Ishikawa (cell line): ENCODE results near the gene DRD3.

Source experiments
- CEBPB ChIP-seq: IDR thresholded peaks from 2 replicates; pipeline ENCODE4 v1.6.1; 2012
- CREB1 ChIP-seq: IDR thresholded peaks from 2 replicates; pipeline ENCODE4 v1.6.1; 2012; ENCODE audit warnings: low read depth
- EGR1 ChIP-seq: IDR thresholded peaks from 2 replicates; pipeline ENCODE4 v1.6.1; 2012
- EP300 ChIP-seq: IDR thresholded peaks from 2 replicates; pipeline ENCODE4 v1.6.1; 2012; ENCODE audit warnings: borderline replicate concordance
- FOXM1 ChIP-seq: IDR thresholded peaks from 2 replicates; pipeline ENCODE4 v1.6.1; 2012; ENCODE audit warnings: low read depth, borderline replicate concordance
- NFIC ChIP-seq: IDR thresholded peaks from 2 replicates; pipeline ENCODE4 v1.6.1; 2012
- RAD21 ChIP-seq: IDR thresholded peaks from 2 replicates; pipeline ENCODE4 v1.6.1; 2012; ENCODE audit warnings: low read depth
- TAF1 ChIP-seq: IDR thresholded peaks from 2 replicates; pipeline ENCODE4 v1.6.1; 2012; ENCODE audit warnings: low read depth, mild to moderate bottlenecking
- TCF12 ChIP-seq: IDR thresholded peaks from 2 replicates; pipeline ENCODE4 v1.6.1; 2012; ENCODE audit warnings: low read depth
- TEAD4 ChIP-seq: IDR thresholded peaks from 2 replicates; pipeline ENCODE4 v1.6.1; 2012
- YY1 ChIP-seq: IDR thresholded peaks from 2 replicates; pipeline ENCODE4 v1.6.1; 2012; ENCODE audit warnings: low read depth
- ZBTB7A ChIP-seq: IDR thresholded peaks from 2 replicates; pipeline ENCODE4 v1.6.1; 2012; ENCODE audit warnings: low read depth
- TF ChIP-seq, protein P1 (sequence below): IDR thresholded peaks from 2 replicates; pipeline ENCODE4 v1.6.1; 2012
- TF ChIP-seq, protein P2 (sequence below): IDR thresholded peaks from 2 replicates; pipeline ENCODE4 v1.6.1; 2012; ENCODE audit warnings: low read depth, mild to moderate bottlenecking
- TF ChIP-seq, protein P3 (sequence below): IDR thresholded peaks from 2 replicates; pipeline ENCODE4 v1.6.1; 2012

Gene DRD3

DNA sequence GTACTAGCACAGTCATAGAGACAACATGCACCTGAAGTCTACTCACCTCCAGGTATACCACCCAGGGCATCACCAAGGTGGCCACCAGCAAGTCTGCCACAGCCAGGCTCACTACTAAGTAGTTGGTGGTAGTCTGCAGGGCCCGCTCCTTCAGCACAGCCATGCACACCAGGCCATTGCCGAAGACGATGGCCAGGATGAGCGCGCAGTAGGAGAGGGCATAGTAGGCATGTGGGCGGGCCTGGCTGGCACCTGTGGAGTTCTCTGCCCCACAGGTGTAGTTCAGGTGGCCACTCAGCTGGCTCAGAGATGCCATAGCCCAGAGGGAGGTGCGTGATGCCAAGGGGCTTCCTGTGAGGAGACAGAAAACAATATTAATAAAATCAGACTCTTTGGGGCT, 7.2 kb downstream of the DRD3 start:
- TF ChIP-seq, protein P1, sequence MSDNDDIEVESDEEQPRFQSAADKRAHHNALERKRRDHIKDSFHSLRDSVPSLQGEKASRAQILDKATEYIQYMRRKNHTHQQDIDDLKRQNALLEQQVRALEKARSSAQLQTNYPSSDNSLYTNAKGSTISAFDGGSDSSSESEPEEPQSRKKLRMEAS, result no peak
- TF ChIP-seq YY1, result no peak
- TF ChIP-seq RAD21, result no peak
- TF ChIP-seq ZBTB7A, result no peak
- TF ChIP-seq EGR1, result no peak
- TF ChIP-seq, protein P2, sequence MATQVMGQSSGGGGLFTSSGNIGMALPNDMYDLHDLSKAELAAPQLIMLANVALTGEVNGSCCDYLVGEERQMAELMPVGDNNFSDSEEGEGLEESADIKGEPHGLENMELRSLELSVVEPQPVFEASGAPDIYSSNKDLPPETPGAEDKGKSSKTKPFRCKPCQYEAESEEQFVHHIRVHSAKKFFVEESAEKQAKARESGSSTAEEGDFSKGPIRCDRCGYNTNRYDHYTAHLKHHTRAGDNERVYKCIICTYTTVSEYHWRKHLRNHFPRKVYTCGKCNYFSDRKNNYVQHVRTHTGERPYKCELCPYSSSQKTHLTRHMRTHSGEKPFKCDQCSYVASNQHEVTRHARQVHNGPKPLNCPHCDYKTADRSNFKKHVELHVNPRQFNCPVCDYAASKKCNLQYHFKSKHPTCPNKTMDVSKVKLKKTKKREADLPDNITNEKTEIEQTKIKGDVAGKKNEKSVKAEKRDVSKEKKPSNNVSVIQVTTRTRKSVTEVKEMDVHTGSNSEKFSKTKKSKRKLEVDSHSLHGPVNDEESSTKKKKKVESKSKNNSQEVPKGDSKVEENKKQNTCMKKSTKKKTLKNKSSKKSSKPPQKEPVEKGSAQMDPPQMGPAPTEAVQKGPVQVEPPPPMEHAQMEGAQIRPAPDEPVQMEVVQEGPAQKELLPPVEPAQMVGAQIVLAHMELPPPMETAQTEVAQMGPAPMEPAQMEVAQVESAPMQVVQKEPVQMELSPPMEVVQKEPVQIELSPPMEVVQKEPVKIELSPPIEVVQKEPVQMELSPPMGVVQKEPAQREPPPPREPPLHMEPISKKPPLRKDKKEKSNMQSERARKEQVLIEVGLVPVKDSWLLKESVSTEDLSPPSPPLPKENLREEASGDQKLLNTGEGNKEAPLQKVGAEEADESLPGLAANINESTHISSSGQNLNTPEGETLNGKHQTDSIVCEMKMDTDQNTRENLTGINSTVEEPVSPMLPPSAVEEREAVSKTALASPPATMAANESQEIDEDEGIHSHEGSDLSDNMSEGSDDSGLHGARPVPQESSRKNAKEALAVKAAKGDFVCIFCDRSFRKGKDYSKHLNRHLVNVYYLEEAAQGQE, result no peak
- no peak for TF ChIP-seq TEAD4
- TF ChIP-seq TAF1, result no peak
- no peak for TF ChIP-seq FOXM1
- no peak for TF ChIP-seq EP300
- no peak for TF ChIP-seq CEBPB
- no peak for TF ChIP-seq NFIC
- TF ChIP-seq TCF12, result no peak
- no peak for TF ChIP-seq CREB1
- TF ChIP-seq, protein P3, sequence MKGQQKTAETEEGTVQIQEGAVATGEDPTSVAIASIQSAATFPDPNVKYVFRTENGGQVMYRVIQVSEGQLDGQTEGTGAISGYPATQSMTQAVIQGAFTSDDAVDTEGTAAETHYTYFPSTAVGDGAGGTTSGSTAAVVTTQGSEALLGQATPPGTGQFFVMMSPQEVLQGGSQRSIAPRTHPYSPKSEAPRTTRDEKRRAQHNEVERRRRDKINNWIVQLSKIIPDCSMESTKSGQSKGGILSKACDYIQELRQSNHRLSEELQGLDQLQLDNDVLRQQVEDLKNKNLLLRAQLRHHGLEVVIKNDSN, result no peak

DNA sequence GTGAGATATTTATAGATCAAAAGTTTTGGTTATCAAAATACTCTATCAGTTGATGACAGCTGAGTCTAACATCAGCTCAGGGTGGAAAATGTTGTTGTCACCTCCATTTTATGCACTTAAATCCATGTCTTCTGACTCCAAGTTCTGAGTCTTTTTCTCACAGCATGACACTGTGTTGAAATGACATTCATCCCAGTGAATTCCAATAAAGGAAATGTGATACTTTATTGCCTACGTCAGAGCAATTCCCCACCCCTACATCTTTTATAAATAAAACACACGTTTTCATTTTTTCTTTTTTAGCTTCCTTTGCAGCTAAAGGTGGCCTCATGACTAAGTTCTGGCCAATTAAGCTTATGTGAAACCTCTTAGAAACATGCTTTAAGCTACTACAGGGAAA, 10.7 kb downstream of the DRD3 start:
- no peak for TF ChIP-seq ZBTB7A
- no peak for TF ChIP-seq TEAD4
- TF ChIP-seq, protein P3, result no peak
- TF ChIP-seq CEBPB, result no peak
- TF ChIP-seq, protein P2, result no peak
- no peak for TF ChIP-seq NFIC
- TF ChIP-seq RAD21, result no peak
- no peak for TF ChIP-seq EP300
- no peak for TF ChIP-seq TCF12
- no peak for TF ChIP-seq FOXM1
- TF ChIP-seq CREB1, result no peak
- TF ChIP-seq, protein P1, result no peak
- no peak for TF ChIP-seq YY1
- no peak for TF ChIP-seq TAF1
- no peak for TF ChIP-seq EGR1

DNA sequence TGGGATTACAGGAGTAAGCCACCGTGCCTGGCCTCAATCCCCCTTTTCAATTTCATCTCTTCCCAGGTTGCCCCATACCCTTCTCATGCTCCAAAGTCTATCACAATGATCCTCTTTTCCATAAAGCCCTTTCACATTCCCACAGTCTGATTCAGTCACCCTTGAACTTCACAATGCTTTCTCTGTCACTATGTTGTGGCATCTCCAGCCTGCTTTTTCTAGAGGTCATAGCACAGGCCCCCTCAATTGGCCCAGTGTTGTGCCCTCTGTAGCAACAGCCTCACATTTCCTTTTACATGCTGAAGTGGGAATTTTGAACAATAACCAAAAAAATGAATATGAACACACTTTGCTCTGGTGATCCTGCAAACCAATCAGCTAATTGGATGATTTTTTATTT, 21.5 kb downstream of the DRD3 start:
- TF ChIP-seq EGR1 (no peak), NFIC (no peak)

DNA sequence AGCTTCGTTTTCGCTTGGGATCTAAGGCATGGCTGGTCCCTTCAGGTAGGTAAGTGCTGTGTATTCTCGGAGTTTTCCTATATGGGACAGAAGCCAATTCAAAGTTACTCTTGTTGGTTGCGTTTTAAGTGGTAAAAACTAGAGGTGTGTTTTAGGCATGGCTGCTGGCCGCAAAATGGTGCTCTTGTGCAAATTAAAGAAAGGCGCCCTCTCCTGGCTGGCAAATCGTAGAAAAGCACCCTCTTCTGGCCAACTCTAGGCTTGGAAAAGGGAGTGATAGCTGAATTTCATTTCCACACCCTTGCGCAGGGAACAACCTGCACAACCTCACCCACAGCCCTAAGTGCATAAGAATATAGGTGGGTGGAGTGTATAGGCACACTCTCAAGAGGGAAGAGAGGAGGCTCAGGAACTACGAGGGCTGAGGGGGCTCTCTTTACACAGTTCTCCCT, 23.5 kb downstream of the DRD3 start:
- TF ChIP-seq CEBPB (no peak), FOXM1 (no peak), TAF1 (no peak), RAD21 (peak; percentile 26), YY1 (peak; percentile 47; the same call in 1 of the 2 replicates), NFIC (no peak), CREB1 (no peak), EP300 (no peak), ZBTB7A (no peak), TCF12 (no peak), EGR1 (no peak), TEAD4 (no peak)
- TF ChIP-seq, protein P1, result no peak
- TF ChIP-seq, protein P2, result no peak
- TF ChIP-seq, protein P3, result no peak
